Amniotic epithelial cell (primary cell): Measurements from ENCODE around the gene C1QTNF6.
A peak's percentile ranks its signal among the peaks of the same experiment; 100 is the strongest.
"Not testable (repeated sequence)": the region's sequence is repeated elsewhere in the genome, so short reads cannot be mapped to it uniquely, and the experiment has no call there.

ENCODE experiments used
- DNase-seq: peaks from one replicate; pipeline ENCODE4 v3.0.0-alpha.2; 2010; ENCODE audit warnings: low read depth

C1QTNF6 gene

DNA sequence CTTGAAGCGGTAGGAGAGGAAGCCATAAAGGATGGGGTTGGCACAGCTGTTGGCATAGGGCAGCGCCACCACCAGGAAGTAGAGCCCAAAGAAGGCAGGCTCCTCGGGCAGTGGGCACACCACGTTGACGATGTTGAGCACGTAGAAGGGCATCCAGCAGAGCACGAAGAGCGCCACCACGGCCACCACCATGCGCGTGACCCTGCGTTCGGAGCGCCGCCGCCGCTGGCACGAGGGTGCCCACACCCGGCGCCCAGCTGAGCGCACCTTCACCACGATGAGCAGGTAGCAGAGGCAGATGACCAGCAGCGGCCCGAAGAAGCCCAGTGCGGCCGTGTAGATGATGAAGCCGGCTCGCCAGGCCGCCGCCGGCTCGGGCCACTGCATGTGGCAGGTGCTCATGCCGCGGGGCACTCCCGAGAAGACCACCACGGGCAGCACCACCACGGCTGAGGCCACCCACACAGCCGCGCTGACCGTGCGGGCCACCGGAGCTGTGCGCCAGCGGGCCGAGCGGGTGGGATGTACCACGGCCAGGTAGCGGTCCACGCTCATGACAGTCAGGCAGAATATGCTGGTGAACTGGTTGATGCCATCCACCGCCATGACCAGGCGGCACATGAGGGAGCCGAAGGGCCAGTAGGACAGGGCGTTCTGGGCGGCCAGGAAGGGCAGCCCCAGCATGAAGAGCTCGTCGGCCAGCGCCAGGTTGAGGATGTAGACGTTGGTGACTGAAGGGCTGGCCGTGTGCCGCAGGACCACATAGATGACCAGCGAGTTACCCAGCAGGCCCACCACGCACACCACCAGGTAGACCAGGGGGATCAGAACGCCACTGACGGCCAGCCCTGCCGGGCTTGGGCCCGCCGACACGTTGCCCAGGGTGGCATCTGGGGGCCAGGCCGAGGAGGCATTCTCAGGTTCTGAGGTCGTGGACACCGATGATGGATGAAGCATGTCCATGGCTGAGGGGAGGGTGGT is 19.1 kb upstream of the C1QTNF6 start:
- no peak for DNase-seq

DNA sequence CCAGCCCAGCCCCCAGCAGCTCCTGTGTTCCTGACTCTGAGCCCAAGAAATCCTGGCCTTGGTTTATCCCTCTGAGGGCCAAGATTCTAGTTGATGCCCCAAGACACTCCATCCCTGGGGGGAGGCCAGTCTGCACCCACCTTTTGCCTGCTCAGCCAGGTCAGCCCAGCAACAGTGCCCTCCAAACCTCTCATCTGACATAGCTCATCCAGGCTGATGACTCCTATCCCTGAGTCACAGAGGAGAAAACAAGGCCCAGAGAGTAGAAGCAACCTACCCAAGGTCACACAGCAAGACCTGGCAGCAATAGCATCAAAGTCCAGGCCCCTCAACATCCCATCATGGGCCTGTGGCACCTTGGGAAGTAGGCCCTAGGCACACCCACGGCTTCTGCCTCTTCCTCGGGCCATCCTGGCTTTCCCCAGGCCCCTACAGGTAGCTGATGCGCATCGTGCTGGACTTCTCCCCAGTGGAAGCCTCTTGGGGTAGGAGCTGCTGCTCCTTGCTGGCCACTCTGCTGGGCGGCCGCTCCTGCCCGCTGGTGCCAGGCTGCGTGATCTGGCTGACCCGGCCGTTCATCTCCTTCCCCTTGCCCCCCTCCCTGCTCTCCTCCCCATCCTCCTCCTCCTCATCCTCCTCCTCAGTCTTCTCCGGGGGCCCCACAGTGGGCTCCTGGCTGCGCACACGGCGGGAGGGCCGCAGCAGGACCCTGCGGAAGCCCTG is 18.2 kb upstream of the C1QTNF6 start:
- DNase-seq: no peak

DNA sequence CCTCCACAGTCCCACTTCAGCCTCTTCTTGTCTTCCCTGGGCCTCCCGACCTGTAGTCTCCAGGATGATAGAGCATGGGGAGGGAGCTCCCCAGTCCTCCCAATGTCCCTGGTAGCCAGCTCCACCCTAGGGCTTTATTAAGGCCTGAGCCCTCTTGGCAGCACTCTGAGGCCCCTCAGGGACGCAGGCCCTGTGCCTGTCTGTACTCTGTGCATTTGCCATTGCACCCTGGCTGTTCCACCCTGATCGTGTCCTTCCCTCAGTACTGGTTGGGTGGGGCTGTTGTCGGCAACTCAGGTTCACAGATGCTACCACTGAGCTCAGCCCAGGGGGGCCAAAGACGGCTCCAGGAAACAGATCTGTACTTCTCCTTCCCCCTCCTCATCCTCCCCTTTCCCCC is 17.0 kb upstream of the C1QTNF6 start:
- no peak for DNase-seq

DNA sequence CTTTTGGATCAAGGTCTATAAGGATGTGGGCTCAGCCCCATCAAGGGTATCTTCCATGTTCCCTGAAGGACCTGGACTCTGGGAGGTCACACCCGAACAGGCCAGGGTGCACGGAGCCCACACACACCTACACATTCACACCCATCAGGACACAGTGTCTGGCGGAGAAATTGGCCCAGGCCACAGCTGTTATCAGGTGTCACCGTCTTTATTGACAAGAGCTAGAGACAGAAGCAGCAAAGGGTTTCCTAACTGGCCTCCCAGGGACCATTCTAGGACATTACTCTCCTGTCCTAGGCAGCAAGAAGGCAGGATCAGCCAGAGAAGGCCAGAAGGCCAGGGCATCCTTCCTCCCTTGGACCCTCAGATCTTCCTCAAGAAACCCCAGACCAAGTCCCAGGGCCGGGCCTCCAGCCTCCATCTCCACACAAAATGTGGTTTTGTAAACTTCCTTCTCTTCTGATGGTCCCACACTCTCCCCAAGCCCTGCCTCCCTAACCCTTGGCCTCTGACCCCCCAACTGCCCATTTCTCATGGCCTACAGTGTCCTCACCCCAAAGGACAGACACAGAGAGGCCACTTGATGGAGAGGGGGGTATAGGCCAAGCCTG is 16.1 kb upstream of the C1QTNF6 start:
- no peak for DNase-seq

DNA sequence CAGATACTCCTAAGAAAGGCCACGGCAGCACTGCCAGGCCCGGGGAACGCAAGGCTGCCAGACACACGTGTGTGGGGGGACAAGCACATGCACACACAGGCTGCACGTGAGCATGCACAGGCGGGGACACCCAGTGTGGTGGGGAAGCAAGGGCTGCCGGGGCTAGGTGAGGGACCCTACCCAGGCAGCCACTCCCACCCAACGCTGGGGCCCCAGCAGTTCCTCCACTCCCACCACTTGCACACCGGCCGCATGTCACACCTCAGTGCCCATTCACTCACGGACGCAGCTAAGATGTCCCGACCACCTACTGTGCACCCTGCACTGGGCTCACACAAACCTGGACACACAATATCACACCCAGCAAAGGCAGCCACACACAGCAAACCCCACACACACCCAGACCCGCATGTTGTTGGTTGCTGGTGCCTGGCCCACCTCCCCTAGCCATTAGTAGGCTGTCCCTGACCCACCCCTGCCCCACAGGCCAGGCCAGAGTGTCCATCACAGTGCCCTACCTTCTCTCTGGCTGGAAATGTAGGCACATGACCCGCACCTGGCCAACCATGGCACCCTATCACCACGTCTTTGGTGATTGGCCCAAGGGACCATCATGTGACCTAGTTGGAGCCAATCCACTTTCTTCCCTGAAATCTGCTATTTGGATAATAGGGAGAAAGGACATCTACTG is 15.5 kb upstream of the C1QTNF6 start:
- DNase-seq: no peak

DNA sequence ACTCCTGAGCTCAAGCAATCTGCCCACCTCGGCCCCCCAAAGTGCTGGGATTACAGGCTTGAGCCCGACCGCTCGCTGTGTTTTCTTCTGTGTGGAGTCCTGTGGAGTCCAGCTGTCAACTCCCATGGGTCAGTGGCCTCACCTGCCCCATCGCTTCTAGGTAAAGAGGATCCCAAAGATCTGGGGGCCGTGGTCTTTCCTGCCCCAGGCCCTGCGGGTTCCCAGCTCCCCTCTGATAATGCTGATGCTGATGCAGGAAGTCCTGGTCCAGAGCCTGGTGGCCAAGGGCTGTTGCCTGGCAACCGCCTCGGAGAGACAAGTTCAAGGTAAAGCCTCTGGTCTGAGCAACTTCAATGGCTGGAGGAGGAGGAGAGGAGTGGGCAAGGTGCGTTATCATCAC is 14.7 kb upstream of the C1QTNF6 start:
- DNase-seq: no peak

DNA sequence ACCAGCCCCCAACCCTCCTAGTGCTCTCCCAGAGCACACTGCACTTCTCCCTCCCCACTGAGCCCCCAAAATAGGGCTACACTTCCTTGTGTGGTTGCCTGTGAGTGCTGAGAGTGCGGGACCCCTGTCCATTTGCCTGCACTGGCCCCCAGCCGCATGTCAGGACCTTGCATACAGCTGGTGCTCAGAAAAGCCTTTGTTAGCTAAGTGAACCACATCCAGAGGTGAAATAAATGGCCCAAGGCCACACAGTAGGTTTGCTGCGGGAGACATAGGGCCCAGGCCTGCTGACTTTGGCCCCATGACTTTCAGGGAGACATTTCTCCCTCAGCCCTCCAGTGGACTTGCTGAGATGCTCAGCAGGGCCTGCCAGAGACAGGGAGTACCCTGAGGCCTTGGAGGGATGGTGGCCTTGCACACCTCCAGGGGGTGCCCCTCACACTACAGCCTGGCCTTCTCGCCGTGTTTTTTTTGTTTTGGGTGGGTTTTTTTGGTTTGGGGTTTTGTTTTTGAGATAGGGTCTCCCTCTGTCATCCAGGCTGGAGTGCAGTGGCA is 14.0 kb upstream of the C1QTNF6 start:
- no peak for DNase-seq

DNA sequence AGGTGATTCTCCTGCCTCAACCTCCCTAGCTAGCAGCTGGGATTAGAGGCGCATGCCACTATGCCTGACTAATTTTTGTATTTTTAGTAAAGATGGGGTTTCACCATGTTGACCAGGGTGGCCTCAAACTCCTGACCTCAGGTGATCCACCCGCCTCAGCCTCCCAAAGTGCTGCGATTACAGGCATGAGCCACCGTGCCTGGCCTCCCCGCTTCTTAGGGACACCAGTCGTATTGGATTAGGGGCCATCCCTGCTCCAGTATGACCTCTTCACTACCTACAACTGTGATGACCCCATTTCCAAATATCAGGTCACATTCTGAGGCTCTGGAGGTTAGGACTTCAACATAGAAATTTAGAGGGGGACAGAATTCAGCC is 13.4 kb upstream of the C1QTNF6 start:
- DNase-seq: not testable (repeated sequence)

DNA sequence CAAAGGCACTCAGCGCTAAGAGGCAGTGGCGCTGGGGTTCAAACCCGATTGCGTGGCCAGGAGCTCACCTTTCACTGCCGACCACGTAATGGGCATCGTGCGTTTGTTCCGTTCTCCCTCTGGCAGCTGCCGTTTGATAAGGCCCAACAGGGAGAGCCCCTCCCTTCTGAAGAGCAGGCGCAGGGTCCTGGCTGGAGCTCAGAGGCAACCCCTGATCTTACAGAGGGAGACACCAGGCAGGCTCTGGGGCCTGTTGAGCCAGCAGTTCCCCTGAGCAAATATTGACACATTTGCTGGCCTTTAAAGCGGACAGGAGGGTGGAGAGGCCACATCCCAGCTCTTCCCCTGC is 11.7 kb upstream of the C1QTNF6 start:
- DNase-seq: no peak

DNA sequence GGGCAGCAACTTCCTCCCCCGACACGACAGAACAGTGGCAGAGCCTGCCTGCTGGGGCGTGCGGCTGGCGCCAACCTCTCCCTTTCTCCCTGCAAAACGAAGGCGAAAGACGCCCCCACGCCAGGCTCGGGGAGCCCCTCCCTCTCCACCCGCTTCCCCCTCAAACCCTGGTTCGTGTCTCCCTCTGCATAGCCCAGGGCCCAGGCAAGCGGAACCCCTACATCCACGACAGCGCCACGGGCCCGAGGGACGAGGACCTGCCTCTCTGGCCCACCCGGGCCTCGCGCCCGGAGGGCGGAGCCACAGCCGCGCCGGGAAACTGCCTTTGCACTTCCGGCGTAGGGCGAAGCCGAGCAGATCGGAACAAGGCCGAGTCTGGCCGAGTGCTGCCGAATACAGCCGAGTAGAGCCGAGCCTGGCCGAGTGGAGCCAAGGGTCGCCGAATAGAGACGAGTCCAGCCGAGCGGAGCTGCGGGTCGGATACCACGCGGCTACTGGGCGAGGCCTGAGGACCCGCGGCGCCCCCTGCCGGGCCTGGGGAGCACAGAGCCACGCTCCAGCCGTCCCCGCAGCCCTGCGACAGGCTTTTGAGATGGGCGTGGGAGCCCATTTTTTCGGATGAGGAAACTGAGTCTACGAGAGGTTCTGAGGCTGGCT is 11.2 kb upstream of the C1QTNF6 start:
- DNase-seq: peak; percentile 94

DNA sequence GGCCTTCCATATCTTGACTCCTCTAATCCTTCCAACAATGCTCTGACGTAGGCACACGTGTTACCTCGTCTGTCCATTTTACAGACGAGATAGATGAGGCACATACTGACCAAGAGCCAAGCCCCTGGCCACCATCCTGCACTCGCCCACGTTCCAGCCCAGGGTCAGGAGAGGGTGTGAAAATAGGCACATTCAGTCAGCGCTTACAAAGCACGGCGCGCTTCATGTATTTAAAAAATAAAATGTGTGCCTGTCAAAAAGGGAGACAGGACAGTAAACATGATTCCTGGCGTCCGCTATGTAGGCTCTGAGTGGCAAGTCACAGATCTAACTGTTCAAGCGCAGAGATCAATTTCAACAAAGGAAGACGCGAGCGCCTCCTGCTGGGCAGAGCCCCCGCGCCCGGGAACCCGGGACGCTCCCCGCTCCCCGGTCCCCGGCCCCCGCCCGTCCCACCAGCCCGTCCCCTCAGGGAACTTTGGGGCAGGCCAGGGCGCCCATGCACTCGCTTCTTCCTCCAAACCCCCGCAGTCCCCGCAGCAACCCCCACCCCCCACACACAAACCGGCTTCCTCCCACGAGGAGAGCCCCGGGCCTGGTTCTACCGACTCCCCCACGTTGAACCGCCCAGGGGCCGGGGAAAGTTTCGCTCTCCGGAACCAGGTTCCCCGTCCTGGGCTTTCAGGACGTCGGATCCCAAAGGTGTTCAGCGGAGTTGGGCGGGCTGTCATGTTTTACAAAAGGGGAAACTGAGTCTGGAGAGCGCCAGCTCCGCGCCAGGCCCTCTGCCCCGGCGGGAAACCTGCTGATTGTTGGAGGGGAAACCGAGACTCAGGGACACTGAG is 10.4 kb upstream of the C1QTNF6 start:
- DNase-seq: peak; percentile 61

DNA sequence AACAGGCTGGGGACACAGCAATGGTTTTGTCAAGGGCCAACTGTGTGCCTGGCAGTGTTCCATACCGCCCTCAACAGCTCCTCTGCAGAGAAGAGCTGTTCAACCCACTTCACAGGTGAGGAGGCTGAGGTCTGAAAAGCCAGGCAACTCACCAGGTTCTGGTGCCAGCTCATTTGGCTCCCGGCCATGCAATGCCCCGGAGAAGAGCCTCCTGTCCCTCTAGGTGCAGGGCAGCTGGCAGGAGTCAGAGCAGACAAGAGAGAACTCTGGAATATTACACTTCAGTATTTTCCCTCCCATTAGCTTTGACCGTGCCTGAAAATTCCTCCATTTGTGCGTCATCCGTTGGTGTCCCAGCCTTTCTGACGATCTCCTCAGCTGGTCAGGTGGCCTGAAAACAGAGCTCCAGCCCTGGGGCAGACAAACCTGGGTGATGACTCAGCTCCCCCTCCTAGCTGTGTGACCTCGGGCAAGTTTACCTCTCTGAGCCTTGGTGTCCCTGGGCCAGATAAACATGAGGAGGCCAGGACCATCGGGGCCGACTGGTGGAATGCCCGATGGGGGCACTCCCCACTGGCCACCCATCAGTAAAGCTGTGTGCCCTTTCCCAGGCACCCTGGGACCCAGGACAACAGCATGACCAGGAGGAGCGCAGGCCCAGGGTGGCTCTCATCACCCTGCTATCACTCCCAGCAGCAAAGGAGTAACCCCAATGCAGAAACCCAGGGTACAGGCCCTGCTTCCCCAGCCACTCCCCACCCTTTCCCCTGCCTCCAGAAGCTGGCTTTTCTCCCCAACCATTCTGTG is 9.6 kb upstream of the C1QTNF6 start:
- DNase-seq: peak; percentile 66

DNA sequence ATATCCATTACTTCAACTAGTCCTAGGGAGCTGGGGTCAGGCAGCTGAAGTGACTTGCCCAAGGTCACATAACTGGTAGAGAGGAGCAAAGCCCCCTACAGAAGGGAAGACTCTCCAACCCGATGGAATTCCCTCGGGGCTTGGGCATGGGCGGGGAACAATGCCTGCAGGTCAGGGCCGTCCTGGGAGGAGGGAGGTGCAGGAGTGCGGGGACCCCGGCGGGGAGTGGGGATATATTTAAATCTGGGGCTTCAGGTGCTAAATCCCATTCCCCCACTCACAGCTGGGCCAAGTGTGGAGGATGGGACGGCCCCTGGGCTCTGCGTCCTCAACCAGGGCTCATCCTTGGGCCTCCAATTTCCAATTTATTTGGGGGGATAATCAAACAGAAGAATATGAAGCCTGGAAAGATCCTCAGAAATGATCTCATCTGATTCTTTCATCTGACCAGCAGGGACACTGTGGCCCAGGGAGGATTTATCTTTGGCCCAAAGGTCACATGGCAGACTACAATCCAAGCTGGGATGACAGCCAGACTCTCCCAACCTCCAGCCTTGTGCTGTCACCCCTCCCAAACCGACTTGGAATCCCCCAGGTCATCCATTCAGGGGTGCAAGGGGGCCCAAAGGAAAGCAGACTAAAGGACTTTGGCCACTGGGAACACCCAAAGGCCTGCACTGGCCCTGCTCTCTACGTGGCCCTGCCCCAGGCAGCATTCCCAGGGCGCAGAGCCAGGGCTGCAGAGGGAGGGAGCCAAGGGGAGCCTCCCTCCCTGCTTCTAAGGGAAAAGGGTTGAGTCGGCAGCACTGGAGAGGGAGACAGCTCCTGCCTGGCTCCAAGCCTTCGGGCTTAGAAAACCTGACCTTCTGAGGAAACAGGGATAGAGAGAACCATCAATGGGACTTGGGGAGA is 8.7 kb upstream of the C1QTNF6 start:
- DNase-seq: peak; percentile 79

DNA sequence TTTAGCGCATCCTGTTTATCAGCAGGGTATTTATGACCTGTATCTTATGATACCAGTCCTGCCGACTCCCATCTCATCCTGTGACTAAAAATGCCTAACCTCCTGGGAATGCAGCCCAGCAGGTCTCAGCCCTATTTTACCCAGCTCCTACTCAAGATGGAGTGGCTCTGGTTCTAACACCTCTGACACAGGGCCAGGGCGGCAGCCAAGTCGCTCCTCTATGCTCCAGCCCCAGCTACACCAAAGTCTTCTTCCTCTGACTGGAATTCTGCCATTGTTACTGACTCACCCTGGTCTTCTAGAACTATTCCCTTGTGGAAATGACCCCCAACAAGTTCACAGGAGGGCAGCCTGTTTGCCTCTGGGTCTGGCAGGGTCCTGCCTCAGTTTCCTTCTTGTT is 7.9 kb upstream of the C1QTNF6 start:
- peak; percentile 19 for DNase-seq

DNA sequence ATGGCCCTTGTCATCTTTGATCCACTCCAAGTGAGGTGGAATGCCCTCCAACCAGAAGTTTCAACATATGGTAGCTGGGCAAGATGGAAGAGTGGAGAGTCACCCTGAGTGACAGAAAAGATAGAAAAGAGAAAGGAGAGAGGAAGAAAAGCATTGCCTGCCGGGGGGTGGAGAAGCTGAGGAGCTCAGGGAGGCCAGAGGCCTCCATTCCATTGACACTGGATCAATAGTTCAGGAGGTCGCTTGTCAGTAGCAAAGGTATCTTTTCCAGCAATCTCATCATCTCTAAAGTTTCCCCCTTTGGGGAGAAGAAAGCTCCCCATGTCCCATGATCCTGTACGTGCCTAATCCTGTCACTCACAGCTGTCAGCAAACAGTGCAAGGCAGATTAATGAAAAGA is 6.7 kb upstream of the C1QTNF6 start:
- DNase-seq: no peak

DNA sequence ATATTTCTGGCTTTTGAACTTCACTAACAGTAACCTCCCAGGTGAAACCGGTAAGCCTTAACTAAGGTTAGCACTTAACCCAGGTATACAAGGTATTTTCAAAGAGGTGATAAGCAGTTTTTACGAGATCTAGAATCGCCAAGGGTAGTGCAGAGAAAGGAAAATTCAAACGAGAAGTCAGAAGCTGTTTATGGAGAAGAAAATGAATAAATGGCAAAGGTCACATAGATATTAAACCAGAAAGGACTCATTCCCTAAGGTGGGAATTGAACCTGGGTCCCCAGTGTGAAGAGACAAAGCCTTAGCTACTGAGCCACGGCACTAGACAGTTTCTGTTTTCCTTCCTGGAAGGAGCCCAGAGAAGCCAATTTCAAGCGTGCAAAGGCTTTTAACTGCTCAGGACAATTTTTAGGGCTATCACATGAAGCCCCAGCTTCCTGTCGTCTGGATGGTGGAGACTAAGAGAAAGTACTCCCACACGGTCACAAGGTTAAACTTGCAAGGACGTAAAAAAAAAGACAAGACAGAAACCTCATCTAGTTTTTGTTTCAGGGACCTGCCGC is 5.7 kb upstream of the C1QTNF6 start:
- DNase-seq: peak; percentile 12

DNA sequence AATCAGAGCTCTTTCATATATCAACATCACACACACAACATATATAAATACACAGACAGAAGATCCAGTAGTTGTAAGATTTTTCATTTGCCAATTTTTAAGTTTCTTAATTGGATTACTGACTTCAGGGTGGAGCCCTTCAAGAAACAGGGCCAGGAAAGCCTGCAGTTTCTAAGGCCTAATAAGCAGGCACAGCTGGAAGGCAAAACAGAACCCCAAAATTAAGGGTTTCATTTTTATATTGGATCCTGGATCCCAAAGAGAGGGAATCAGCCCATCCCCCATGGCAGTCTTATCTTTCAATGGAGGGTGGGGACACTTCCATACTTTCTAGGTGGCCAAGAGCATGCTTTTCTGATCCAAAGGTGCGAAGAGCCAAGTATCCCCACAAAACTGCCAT is 4.7 kb upstream of the C1QTNF6 start:
- DNase-seq: no peak

DNA sequence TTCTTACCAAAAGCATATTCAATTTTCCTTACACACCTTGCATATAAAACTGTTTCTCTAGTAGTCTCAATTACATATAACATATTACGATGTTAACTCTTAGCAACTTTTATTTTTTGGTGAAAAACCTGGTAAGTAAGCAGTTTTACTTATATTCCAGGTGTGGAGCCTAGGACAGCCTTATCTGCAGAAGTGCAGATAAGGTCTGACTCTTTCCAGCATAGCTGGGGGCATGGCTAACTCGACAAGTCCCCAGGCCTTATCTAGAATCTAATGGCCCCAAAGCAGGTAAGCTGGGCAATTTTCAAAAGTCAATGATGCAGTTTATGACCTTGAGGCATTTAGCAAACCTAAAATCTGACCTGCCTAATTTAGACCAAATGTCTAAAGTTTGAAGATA is 4.2 kb upstream of the C1QTNF6 start:
- no peak for DNase-seq
